Hepatocyte (in vitro differentiated cells): ENCODE results near the gene AKT1.

Experiments used
- EZH2phosphoT487 ChIP-seq: fragments of 200-600 bp; sonication (generic); IDR thresholded peaks from one replicate; pipeline ENCODE4 v1.6.1; 2018; ENCODE audit warnings: antibody characterized with exemption, mild to moderate bottlenecking, low read depth, moderate library complexity; ENCODE audit not compliant: unreplicated experiment, severe bottlenecking
- TF ChIP-seq, protein P1 (sequence below): fragments of 200-600 bp; sonication (generic); IDR thresholded peaks from 2 replicates; pipeline ENCODE4 v1.5.1; 2016; ENCODE audit warnings: antibody characterized with exemption, mild to moderate bottlenecking; ENCODE audit not compliant: poor library complexity

DNA sequence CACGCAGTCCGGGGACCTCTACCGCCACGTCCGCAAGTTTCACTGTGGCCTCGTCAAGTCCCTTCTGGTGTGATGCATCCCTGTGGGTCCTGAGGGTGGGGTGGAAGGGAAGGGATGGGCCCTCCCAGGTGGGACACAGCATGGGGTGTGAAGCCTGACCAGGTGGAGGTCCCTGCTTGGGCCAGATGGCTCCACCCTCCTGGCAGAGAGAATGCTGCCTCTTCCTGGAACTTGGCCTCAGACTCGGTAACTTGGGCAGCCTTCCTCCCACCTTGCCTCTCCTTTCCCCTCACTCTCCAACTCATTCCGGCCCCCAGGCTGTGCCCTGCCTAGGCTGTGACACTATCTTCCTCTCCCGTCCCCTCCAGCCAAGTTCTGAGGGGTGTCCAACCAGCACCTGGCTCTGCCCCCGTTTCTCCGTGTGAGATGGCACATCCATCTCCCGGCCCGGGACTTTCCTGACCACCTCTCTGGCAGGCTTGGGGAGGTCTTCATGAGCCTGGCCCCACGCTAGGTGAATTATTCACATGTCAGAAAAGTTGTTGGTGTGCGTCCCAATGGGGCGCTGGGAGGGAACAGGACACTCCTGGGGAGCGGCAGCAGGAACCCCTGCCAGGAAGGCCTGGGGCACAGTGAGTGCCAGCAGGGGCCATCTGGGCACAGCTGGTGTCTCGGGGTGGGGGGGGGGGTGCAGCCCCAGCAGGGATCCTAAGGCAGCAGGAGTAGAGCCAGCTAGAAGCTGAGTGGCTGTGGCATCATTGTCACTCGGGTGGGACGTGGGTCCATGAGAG is 7.0 kb upstream of the AKT1 start:
- TF ChIP-seq, protein P1, sequence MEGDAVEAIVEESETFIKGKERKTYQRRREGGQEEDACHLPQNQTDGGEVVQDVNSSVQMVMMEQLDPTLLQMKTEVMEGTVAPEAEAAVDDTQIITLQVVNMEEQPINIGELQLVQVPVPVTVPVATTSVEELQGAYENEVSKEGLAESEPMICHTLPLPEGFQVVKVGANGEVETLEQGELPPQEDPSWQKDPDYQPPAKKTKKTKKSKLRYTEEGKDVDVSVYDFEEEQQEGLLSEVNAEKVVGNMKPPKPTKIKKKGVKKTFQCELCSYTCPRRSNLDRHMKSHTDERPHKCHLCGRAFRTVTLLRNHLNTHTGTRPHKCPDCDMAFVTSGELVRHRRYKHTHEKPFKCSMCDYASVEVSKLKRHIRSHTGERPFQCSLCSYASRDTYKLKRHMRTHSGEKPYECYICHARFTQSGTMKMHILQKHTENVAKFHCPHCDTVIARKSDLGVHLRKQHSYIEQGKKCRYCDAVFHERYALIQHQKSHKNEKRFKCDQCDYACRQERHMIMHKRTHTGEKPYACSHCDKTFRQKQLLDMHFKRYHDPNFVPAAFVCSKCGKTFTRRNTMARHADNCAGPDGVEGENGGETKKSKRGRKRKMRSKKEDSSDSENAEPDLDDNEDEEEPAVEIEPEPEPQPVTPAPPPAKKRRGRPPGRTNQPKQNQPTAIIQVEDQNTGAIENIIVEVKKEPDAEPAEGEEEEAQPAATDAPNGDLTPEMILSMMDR = no peak
- TF ChIP-seq EZH2phosphoT487 = no peak
